ENCODE measurements around the gene ADGRG3. TPM values are rescaled to one million over a fixed set of nuclear protein-coding genes. Genes with fewer than 3 reads are reported as not detected.

Gene ADGRG3
- total and polyA plus RNA-seq, 2 experiments from 2014 or later, result not detected

DNA sequence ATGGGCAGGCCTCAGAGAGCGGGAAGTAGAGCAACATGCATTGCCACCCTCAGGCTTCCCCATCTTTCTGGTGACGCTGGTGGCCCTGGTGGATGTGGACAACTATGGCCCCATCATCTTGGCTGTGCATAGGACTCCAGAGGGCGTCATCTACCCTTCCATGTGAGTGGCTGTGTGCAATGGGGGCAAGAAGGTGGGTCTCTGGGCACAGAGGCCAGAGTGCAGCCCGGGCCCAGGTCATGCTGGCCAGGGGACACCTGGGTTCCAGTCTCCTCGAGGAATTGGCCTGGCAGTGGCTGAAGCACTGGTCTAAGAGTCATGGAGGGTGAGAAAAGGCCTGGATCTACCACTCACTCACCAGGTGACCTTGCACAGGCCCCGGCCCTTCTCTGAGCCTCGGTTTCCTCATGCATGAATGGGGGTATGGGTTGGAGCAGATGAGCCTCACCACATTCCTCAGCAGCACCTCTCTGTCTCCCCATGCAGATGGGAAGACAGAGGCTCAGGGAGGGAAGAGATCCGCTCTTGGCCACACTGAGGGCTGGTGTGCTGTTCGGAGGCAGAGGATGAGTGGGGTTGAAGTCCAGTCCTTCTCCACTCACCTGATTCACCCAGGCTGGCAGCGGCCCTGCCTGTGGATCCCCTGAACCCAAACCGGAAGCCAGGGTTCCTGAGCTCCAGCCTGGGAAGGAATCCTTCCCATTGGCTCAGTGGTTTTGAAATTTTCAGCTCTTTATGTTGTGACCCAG is 7.2 kb upstream of the ADGRG3 start:
- no peaks in the 10 kb centered on the region for H3K27me3 ChIP-seq (replicated peaks; ENCODE audit: insufficient read depth)
- no peaks in the 10 kb centered on the region for H3K9me2 ChIP-seq (ENCODE audit: insufficient read depth)
- H3K4me1 ChIP-seq (ENCODE audit: insufficient read depth), result no peaks in the 10 kb centered on the region
- no peak for DNase-seq
- H3K4me3 ChIP-seq, result no peak overlapping the region
- no peak overlapping the region for H3K27ac ChIP-seq
- no peaks in the 10 kb centered on the region for H3K9me3 ChIP-seq (ENCODE audit: low read depth)
- no peak overlapping the region for H3K4me2 ChIP-seq (ENCODE audit: unreplicated experiment)
- no peaks in the 10 kb centered on the region for H4K20me1 ChIP-seq (ENCODE audit: insufficient read depth)
- WGBS, 2 experiments (ENCODE audit: low coverage in 1 of 2, low lambda C conversion rate in 2 of 2, missing lambda C conversion rate in 2 of 2), result 81 to 83% methylated on average over 11 of the region's 11 CpGs
- no peaks in the 10 kb centered on the region for H3K36me3 ChIP-seq (ENCODE audit: low read depth)
- H3F3A ChIP-seq (ENCODE audit: insufficient read depth), result no peaks in the 10 kb centered on the region
- H3K79me2 ChIP-seq (ENCODE audit: insufficient read depth), result no peaks in the 10 kb centered on the region
- no peak overlapping the region for H3K9ac ChIP-seq
- TF ChIP-seq EZH2phosphoT487 (IDR thresholded peaks at IDR 0.05; ENCODE audit: insufficient read depth, low read depth) (no peak), EZH2 (IDR thresholded peaks at IDR 0.05; ENCODE audit: insufficient read depth, poor library complexity, severe bottlenecking) (no peak)
- no peak overlapping the region for H2AFZ ChIP-seq
- in situ Hi-C loops (cut with MboI), result no loop called here

- DNase-seq, result no peak
- Histone ChIP-seq H3K79me2 (ENCODE audit: insufficient read depth) (no peaks in the 10 kb centered on the region), H3K27me3 (replicated peaks; ENCODE audit: insufficient read depth) (no peaks in the 10 kb centered on the region), H3K9ac (no peak overlapping the region), H3K9me2 (ENCODE audit: insufficient read depth) (no peaks in the 10 kb centered on the region), H3K4me3 (no peak overlapping the region), H3F3A (ENCODE audit: insufficient read depth) (no peaks in the 10 kb centered on the region), H2AFZ (no peak overlapping the region), H3K4me1 (ENCODE audit: insufficient read depth) (no peaks in the 10 kb centered on the region), H4K20me1 (ENCODE audit: insufficient read depth) (no peaks in the 10 kb centered on the region), H3K9me3 (ENCODE audit: low read depth) (no peaks in the 10 kb centered on the region), H3K4me2 (ENCODE audit: unreplicated experiment) (no peak overlapping the region), H3K36me3 (ENCODE audit: low read depth) (no peaks in the 10 kb centered on the region), H3K27ac (no peak overlapping the region)
- in situ Hi-C loops (cut with MboI), result no loop called here
- WGBS, 2 experiments (ENCODE audit: low coverage in 1 of 2, low lambda C conversion rate in 2 of 2, missing lambda C conversion rate in 2 of 2), result 83 to 85% methylated on average over 7 of the region's 7 CpGs
- TF ChIP-seq EZH2phosphoT487 (IDR thresholded peaks at IDR 0.05; ENCODE audit: insufficient read depth, low read depth), result no peak
- TF ChIP-seq EZH2 (IDR thresholded peaks at IDR 0.05; ENCODE audit: insufficient read depth, poor library complexity, severe bottlenecking), result no peak
These were observed 6.6 kb upstream of the ADGRG3 start for GRCh38 chr16:57661510-57661909.

DNA sequence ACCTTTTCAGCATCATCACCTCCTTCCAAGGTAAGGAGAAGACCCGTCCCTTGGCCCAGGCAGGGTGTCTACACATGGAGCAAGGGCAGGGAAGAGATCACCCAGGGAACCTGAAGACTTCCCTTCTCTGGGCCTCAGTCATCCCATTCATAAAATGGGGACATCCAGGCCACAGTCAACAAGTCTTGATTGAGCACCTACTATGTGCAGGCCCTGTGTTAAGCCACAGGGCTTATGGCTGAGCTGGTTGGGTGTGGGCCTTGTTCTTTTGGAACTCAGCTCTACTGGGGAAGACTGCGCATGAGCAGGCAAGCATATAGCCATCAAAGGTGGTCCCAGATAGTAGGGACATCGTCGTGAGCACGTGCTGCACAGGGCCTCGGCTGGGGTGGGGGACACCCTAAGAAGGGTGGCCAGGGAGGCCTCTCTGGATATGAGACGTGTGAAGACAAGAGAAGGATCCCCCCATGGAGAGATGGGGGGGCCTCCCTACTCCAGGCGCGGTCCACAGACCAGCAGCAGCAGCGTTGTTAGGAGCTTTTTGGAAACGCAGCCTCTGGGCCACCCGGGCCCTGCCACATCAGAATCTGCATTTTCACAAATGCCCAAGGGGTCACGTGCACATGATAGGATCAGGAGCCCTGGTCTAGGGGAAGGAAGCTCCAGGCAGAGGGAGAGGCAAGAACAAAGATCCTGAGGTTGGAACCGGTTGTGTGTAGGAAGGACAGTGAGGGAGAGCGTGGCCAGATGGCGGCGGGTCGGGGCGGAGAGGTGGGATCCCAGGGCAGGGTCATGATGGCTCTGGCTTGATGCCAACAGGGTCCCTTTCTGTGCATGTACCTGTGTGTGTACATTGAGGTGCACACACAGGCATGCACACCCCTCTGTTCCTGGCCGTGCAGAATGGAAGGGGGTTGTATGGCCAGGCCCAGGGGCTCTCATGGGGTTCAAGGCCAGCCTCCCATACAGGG is 5.9 kb upstream of the ADGRG3 start:
- Histone ChIP-seq H3K9me2 (ENCODE audit: insufficient read depth) (no peaks in the 10 kb centered on the region), H3K36me3 (ENCODE audit: low read depth) (no peaks in the 10 kb centered on the region), H2AFZ (no peak overlapping the region), H3F3A (ENCODE audit: insufficient read depth) (no peaks in the 10 kb centered on the region), H3K4me2 (ENCODE audit: unreplicated experiment) (no peak overlapping the region), H3K27me3 (replicated peaks; ENCODE audit: insufficient read depth) (no peaks in the 10 kb centered on the region), H3K9me3 (ENCODE audit: low read depth) (no peaks in the 10 kb centered on the region), H3K4me3 (no peak overlapping the region), H3K79me2 (ENCODE audit: insufficient read depth) (no peaks in the 10 kb centered on the region), H4K20me1 (ENCODE audit: insufficient read depth) (no peaks in the 10 kb centered on the region), H3K4me1 (ENCODE audit: insufficient read depth) (no peaks in the 10 kb centered on the region), H3K27ac (no peak overlapping the region), H3K9ac (no peak overlapping the region)
- TF ChIP-seq EZH2phosphoT487 (IDR thresholded peaks at IDR 0.05; ENCODE audit: insufficient read depth, low read depth) (no peak), EZH2 (IDR thresholded peaks at IDR 0.05; ENCODE audit: insufficient read depth, poor library complexity, severe bottlenecking) (no peak)
- in situ Hi-C loops (cut with MboI), result no loop called here
- DNase-seq, result no peak
- 77 to 79% methylated on average over 19 to 20 of the region's 20 CpGs for WGBS, 2 experiments (ENCODE audit: low coverage in 1 of 2, low lambda C conversion rate in 2 of 2, missing lambda C conversion rate in 2 of 2)

GRCh38 chr16:57663436-57663835 is 4.7 kb upstream of the ADGRG3 start:
- WGBS, 2 experiments (ENCODE audit: low coverage in 1 of 2, low lambda C conversion rate in 2 of 2, missing lambda C conversion rate in 2 of 2), result 87 to 91% methylated on average over 19 to 21 of the region's 21 CpGs
- Histone ChIP-seq H3K9ac (no peak overlapping the region), H3F3A (ENCODE audit: insufficient read depth) (no peaks in the 10 kb centered on the region), H3K9me3 (ENCODE audit: low read depth) (no peaks in the 10 kb centered on the region), H3K36me3 (ENCODE audit: low read depth) (no peaks in the 10 kb centered on the region), H3K9me2 (ENCODE audit: insufficient read depth) (no peaks in the 10 kb centered on the region), H3K4me3 (no peak overlapping the region), H3K4me1 (ENCODE audit: insufficient read depth) (no peaks in the 10 kb centered on the region), H3K27ac (no peak overlapping the region), H2AFZ (no peak overlapping the region), H4K20me1 (ENCODE audit: insufficient read depth) (no peaks in the 10 kb centered on the region), H3K27me3 (replicated peaks; ENCODE audit: insufficient read depth) (no peaks in the 10 kb centered on the region), H3K79me2 (ENCODE audit: insufficient read depth) (no peaks in the 10 kb centered on the region), H3K4me2 (ENCODE audit: unreplicated experiment) (no peak overlapping the region)
- TF ChIP-seq EZH2phosphoT487 (IDR thresholded peaks at IDR 0.05; ENCODE audit: insufficient read depth, low read depth), result no peak
- no peak for TF ChIP-seq EZH2 (IDR thresholded peaks at IDR 0.05; ENCODE audit: insufficient read depth, poor library complexity, severe bottlenecking)
- in situ Hi-C loops (cut with MboI), result no loop called here
- DNase-seq, result no peak
